ENCODE results near the gene PATJ. TPM values are rescaled to one million over a fixed set of nuclear protein-coding genes. Genes with fewer than 3 reads are reported as not detected.

The PATJ gene
- total and polyA plus RNA-seq, 2 experiments from 2014 or later: 20.0 to 44.8 TPM

DNA sequence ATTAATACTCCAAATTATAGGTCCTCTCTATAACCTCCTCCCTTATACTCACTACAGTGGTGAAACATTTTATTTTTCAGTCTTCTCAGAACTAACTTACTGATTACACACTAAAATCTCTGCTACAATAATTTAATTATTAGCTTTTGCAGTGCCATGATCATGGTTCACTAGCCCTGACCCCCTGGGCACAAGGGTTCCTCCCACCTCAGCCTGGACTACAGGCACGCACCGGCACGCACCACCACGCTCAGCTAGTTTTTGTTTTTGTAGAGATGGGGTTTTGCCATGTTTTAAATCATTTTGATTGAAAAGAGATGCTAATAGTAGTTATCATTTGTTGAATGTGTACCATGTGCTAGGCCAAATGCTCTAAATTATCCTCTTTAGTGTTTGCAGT lies 6.3 kb downstream of the PATJ start:
- no peak overlapping the region for H3K4me3 ChIP-seq
- no peaks in the 10 kb centered on the region for H3K27me3 ChIP-seq
- no peaks in the 10 kb centered on the region for H3K9me2 ChIP-seq (replicated peaks; ENCODE audit: insufficient read depth)
- H3K27ac ChIP-seq: no peak overlapping the region
- 99% methylated on average over 4 of the region's 4 CpGs for WGBS (ENCODE audit: low lambda C conversion rate, missing lambda C conversion rate)
- TF ChIP-seq EZH2phosphoT487 (IDR thresholded peaks at IDR 0.05; ENCODE audit: low read depth, severe bottlenecking, unreplicated experiment) (no peak), EZH2 (IDR thresholded peaks at IDR 0.05; ENCODE audit: borderline replicate concordance) (no peak)
- TF ChIP-seq, protein P1, sequence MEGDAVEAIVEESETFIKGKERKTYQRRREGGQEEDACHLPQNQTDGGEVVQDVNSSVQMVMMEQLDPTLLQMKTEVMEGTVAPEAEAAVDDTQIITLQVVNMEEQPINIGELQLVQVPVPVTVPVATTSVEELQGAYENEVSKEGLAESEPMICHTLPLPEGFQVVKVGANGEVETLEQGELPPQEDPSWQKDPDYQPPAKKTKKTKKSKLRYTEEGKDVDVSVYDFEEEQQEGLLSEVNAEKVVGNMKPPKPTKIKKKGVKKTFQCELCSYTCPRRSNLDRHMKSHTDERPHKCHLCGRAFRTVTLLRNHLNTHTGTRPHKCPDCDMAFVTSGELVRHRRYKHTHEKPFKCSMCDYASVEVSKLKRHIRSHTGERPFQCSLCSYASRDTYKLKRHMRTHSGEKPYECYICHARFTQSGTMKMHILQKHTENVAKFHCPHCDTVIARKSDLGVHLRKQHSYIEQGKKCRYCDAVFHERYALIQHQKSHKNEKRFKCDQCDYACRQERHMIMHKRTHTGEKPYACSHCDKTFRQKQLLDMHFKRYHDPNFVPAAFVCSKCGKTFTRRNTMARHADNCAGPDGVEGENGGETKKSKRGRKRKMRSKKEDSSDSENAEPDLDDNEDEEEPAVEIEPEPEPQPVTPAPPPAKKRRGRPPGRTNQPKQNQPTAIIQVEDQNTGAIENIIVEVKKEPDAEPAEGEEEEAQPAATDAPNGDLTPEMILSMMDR (IDR thresholded peaks at IDR 0.05; ENCODE audit: poor library complexity): no peak
- peaks cover 22% of the 10 kb centered on the region for H3K4me1 ChIP-seq (ENCODE audit: insufficient read depth)
- no peaks in the 10 kb centered on the region for H4K20me1 ChIP-seq (ENCODE audit: insufficient read depth, poor library complexity, severe bottlenecking)
- H3K9me3 ChIP-seq (ENCODE audit: low read depth): no peaks in the 10 kb centered on the region
- no peak overlapping the region for H2AFZ ChIP-seq
- DNase-seq (ENCODE audit: low spot score): no peak
- peaks cover 90% of the 10 kb centered on the region for H3K79me2 ChIP-seq
- H3K4me2 ChIP-seq: no peak overlapping the region
- no peaks in the 10 kb centered on the region for H3K36me3 ChIP-seq (replicated peaks; ENCODE audit: insufficient read depth, low read depth)

GRCh38 chr1:61749574-61749973 lies 7.3 kb downstream of the PATJ start:
- peaks cover 14% of the 10 kb centered on the region for H3K4me1 ChIP-seq (ENCODE audit: insufficient read depth)
- WGBS (ENCODE audit: low lambda C conversion rate, missing lambda C conversion rate): 95% methylated on average over 2 of the region's 2 CpGs
- no peak overlapping the region for H3K4me2 ChIP-seq
- no peaks in the 10 kb centered on the region for H3K36me3 ChIP-seq (replicated peaks; ENCODE audit: insufficient read depth, low read depth)
- TF ChIP-seq EZH2phosphoT487 (IDR thresholded peaks at IDR 0.05; ENCODE audit: low read depth, severe bottlenecking, unreplicated experiment) (no peak), EZH2 (IDR thresholded peaks at IDR 0.05; ENCODE audit: borderline replicate concordance) (no peak)
- TF ChIP-seq, protein P1 (IDR thresholded peaks at IDR 0.05; ENCODE audit: poor library complexity): no peak
- no peaks in the 10 kb centered on the region for H3K9me2 ChIP-seq (replicated peaks; ENCODE audit: insufficient read depth)
- H3K9me3 ChIP-seq (ENCODE audit: low read depth): no peaks in the 10 kb centered on the region
- H2AFZ ChIP-seq: no peak overlapping the region
- H4K20me1 ChIP-seq (ENCODE audit: insufficient read depth, poor library complexity, severe bottlenecking): no peaks in the 10 kb centered on the region
- H3K27ac ChIP-seq: no peak overlapping the region
- H3K27me3 ChIP-seq: no peaks in the 10 kb centered on the region
- no peak overlapping the region for H3K4me3 ChIP-seq
- no peak for DNase-seq (ENCODE audit: low spot score)
- H3K79me2 ChIP-seq: peaks cover 92% of the 10 kb centered on the region

DNA sequence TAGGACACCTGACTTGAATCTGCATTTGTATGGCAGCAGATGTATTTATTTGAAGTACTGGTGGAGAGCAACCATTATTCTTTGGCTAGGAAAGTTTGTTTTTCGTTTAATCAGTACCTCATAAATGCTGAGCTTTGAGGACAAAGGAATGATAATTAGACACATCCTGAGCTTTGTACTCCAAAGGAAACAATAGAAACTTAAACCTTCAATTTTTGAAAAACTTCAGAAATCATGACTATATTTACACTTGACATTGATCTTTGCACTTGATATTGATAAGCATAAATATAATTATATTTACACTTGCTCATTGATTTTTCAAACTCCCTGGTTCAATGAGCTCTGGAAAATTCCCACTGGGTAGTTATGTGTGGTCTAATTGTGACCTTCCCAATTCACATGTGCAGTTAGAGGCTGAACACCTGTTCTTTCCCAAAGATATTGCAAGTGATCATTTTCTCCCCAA lies 10.7 kb downstream of the PATJ start:
- H3K27me3 ChIP-seq: no peaks in the 10 kb centered on the region
- no peaks in the 10 kb centered on the region for H3K36me3 ChIP-seq (replicated peaks; ENCODE audit: insufficient read depth, low read depth)
- H3K4me1 ChIP-seq (ENCODE audit: insufficient read depth): no peaks in the 10 kb centered on the region
- H3K4me2 ChIP-seq: no peak overlapping the region
- no peak overlapping the region for H2AFZ ChIP-seq
- H3K27ac ChIP-seq: no peak overlapping the region
- no peaks in the 10 kb centered on the region for H4K20me1 ChIP-seq (ENCODE audit: insufficient read depth, poor library complexity, severe bottlenecking)
- TF ChIP-seq, protein P1 (IDR thresholded peaks at IDR 0.05; ENCODE audit: poor library complexity): no peak
- TF ChIP-seq EZH2phosphoT487 (IDR thresholded peaks at IDR 0.05; ENCODE audit: low read depth, severe bottlenecking, unreplicated experiment) (no peak), EZH2 (IDR thresholded peaks at IDR 0.05; ENCODE audit: borderline replicate concordance) (no peak)
- H3K9me3 ChIP-seq (ENCODE audit: low read depth): no peaks in the 10 kb centered on the region
- no peak overlapping the region for H3K4me3 ChIP-seq
- WGBS (ENCODE audit: low lambda C conversion rate, missing lambda C conversion rate): 26% methylated on average over 1 of the region's 1 CpG
- no peaks in the 10 kb centered on the region for H3K9me2 ChIP-seq (replicated peaks; ENCODE audit: insufficient read depth)
- H3K79me2 ChIP-seq: peaks cover 88% of the 10 kb centered on the region
- no peak for DNase-seq (ENCODE audit: low spot score)

Measured in hepatocyte (in vitro differentiated cells).